PC-3 (cell line): ENCODE results near the gene PCSK9. TPM values are rescaled to one million over a fixed set of nuclear protein-coding genes. Genes with fewer than 3 reads are reported as not detected.

Source experiments
- ATAC-seq: fragments of 200-7000 bp; cut with Tn5 transposase; 2 replicates; pipeline ENCODE4 v1.9.1; 2020; ENCODE audit warnings: mild to moderate bottlenecking, moderate library complexity
- BruUV-seq: library from RNA; stranded (reverse); fragments of 400-500 nt; replicated peaks from 2 replicates; lab custom pipeline; 2021; lab: Mats Ljungman, UMichigan
- CTCF ChIA-PET: fragments of 300-600 bp; sonication (Branson Sonifier 250); formaldehyde crosslinking; loops from one replicate; lab custom pipeline; 2022; ENCODE audit warnings: antibody characterized with exemption; lab: Charles Lee
- POLR2A ChIA-PET: fragments of 300-600 bp; sonication (Branson Sonifier 250); formaldehyde crosslinking; loops from one replicate; lab custom pipeline; 2022; ENCODE audit warnings: antibody characterized with exemption; ENCODE audit not compliant: unreplicated experiment; lab: Charles Lee
- DNase-seq: peaks from one replicate; pipeline ENCODE4 v3.0.0-alpha.2; 2015
- H2AFZ ChIP-seq: fragments of 300-600 bp; sonication (generic); 2 replicates; pipeline ENCODE4 v1.6.0; 2016; ENCODE audit warnings: antibody characterized with exemption, low read length
- H3F3A ChIP-seq: fragments of 300-600 bp; sonication (generic); one replicate; pipeline ENCODE4 v1.6.0; 2017; ENCODE audit warnings: antibody characterized with exemption, low read length, control low read depth, mild to moderate bottlenecking; ENCODE audit not compliant: unreplicated experiment
- H3K27ac ChIP-seq: fragments of 300-600 bp; sonication (generic); 2 replicates; pipeline ENCODE4 v1.5.1; 2016; ENCODE audit warnings: mild to moderate bottlenecking, low read length
- H3K27me3 ChIP-seq: fragments of 300-600 bp; sonication (generic); 2 replicates; pipeline ENCODE4 v1.6.1; 2016; ENCODE audit warnings: low read length, mixed read lengths
- H3K36me3 ChIP-seq: fragments of 300-600 bp; sonication (generic); 2 replicates; pipeline ENCODE4 v1.6.1; 2016; ENCODE audit warnings: low read depth, mixed run types, low read length, mixed read lengths
- H3K4me1 ChIP-seq: fragments of 300-600 bp; sonication (generic); 2 replicates; pipeline ENCODE4 v1.5.1; 2016; ENCODE audit warnings: low read length; ENCODE audit not compliant: insufficient read depth
- H3K4me2 ChIP-seq: fragments of 300-600 bp; sonication (generic); 2 replicates; pipeline ENCODE4 v1.6.0; 2016; ENCODE audit warnings: low read length
- H3K4me3 ChIP-seq: fragments of 300-600 bp; sonication (generic); 2 replicates; pipeline ENCODE4 v1.5.1; 2016; ENCODE audit warnings: mild to moderate bottlenecking, low read length, mixed read lengths
- H3K79me2 ChIP-seq: fragments of 300-600 bp; sonication (generic); 2 replicates; pipeline ENCODE4 v1.6.1; 2017; ENCODE audit warnings: low read length, mixed read lengths
- H3K9ac ChIP-seq: fragments of 300-600 bp; sonication (generic); 2 replicates; pipeline ENCODE4 v1.6.0; 2016; ENCODE audit warnings: mild to moderate bottlenecking, low read length
- H3K9me2 ChIP-seq: fragments of 300-600 bp; sonication (generic); replicated peaks from 2 replicates; pipeline ENCODE4 v1.6.1; 2016; ENCODE audit warnings: mixed run types, low read length, mixed read lengths
- H3K9me3 ChIP-seq: fragments of 300-600 bp; sonication (generic); 2 replicates; pipeline ENCODE4 v1.6.1; 2016; ENCODE audit warnings: low read length, mixed read lengths
- H4K20me1 ChIP-seq: fragments of 300-600 bp; sonication (generic); 2 replicates; pipeline ENCODE4 v1.6.1; 2016; ENCODE audit warnings: low read length, mixed read lengths
- CTCF ChIP-seq: fragments of 300-600 bp; sonication (generic); conservative IDR thresholded peaks from 2 replicates; pipeline ENCODE4 v1.5.1; 2017; ENCODE audit warnings: antibody characterized with exemption, low read depth, mild to moderate bottlenecking, low read length
- EZH2 ChIP-seq: fragments of 300-600 bp; sonication (generic); IDR thresholded peaks from one replicate; pipeline ENCODE4 v1.6.1; 2017; ENCODE audit warnings: antibody characterized with exemption, mild to moderate bottlenecking, low read length; ENCODE audit not compliant: unreplicated experiment
- EZH2phosphoT487 ChIP-seq: fragments of 300-600 bp; sonication (generic); IDR thresholded peaks from 2 replicates; pipeline ENCODE4 v1.6.1; 2018; ENCODE audit warnings: mild to moderate bottlenecking, antibody characterized with exemption, low read length, borderline replicate concordance
- intact Hi-C: fragments of 100-400 bp; cut with micrococcal nuclease; formaldehyde crosslinking; loops from 2 replicates; pipeline ENCODE4 v1.9.0; 2023
- total RNA-seq: library from RNA; depleted of rRNA; stranded (reverse); fragments of >200 nt; gene quantifications from 2 replicates; pipeline ENCODE4 v1.2.3, GENCODE V29; 2014

Gene PCSK9
- total RNA-seq, 1 experiment from 2014 or later = 6.8 TPM

- Histone ChIP-seq H3K9me2 (no peaks in the 10 kb centered on the region), H3K36me3 (no peaks in the 10 kb centered on the region), H2AFZ (no peak overlapping the region), H3K4me3 (no peak overlapping the region), H3F3A (no peaks in the 10 kb centered on the region), H3K9me3 (no peaks in the 10 kb centered on the region), H3K79me2 (no peaks in the 10 kb centered on the region), H3K9ac (no peak overlapping the region), H4K20me1 (no peaks in the 10 kb centered on the region), H3K27me3 (no peaks in the 10 kb centered on the region), H3K27ac (no peak overlapping the region), H3K4me1 (peaks cover 10% of the 10 kb centered on the region), H3K4me2 (no peak overlapping the region)
- BruUV-seq = no TSS peak
- intact Hi-C loops = loop anchor here (2.0 to 10.0 kb wide), 2 partner anchors 17 to 131 kb away; no protein-coding TSS in a partner anchor
- no peak for TF ChIP-seq EZH2phosphoT487
- TF ChIP-seq CTCF = no peak
- TF ChIP-seq EZH2 = no peak
- ChIA-PET CTCF (interaction anchor here (0.5 kb wide), 1 partner anchor 58 kb away, joined by 3 read pairs; no protein-coding TSS in a partner anchor), POLR2A (no interaction called here)
- ATAC-seq (no peak), DNase-seq (no peak)
Measured at GRCh38 chr1:55005351-55006140, 33.8 kb upstream of the PCSK9 start.

GRCh38 chr1:55006931-55007330, 32.4 kb upstream of the PCSK9 start:
- CTCF ChIA-PET = interaction anchor here (0.6 to 1.1 kb wide), 4 partner anchors 15 to 518 kb away, joined by 3 to 17 read pairs (median 9); no protein-coding TSS in a partner anchor
- TF ChIP-seq CTCF = no peak
- no peak for TF ChIP-seq EZH2
- no peak for TF ChIP-seq EZH2phosphoT487
- Histone ChIP-seq H3K4me1 (peaks cover 10% of the 10 kb centered on the region), H4K20me1 (no peaks in the 10 kb centered on the region), H3K9ac (no peak overlapping the region), H3K79me2 (no peaks in the 10 kb centered on the region), H3F3A (no peaks in the 10 kb centered on the region), H2AFZ (no peak overlapping the region), H3K9me3 (no peaks in the 10 kb centered on the region), H3K9me2 (no peaks in the 10 kb centered on the region), H3K36me3 (no peaks in the 10 kb centered on the region), H3K4me2 (no peak overlapping the region), H3K27me3 (no peaks in the 10 kb centered on the region), H3K27ac (no peak overlapping the region), H3K4me3 (no peak overlapping the region)
- no TSS peak for BruUV-seq
- intact Hi-C loops = loop anchor here (2.0 to 10.0 kb wide), 2 partner anchors 16 to 132 kb away; no protein-coding TSS in a partner anchor
- ATAC-seq = no peak
- POLR2A ChIA-PET = no interaction called here
- DNase-seq = no peak
